GM10248 (cell line): Measurements from ENCODE around the gene SLF1.

Experiments
- CTCF ChIA-PET: fragments of 300-600 bp; sonication (Branson Sonifier 250); formaldehyde crosslinking; extraction: SDS; loops from one replicate; lab custom pipeline; 2021; ENCODE audit warnings: antibody characterized with exemption; lab: Yijun Ruan, JAX
- POLR2A ChIA-PET: fragments of 350-650 bp; sonication (Branson Sonifier 250); formaldehyde crosslinking; extraction: SDS; loops from one replicate; lab custom pipeline; 2020; ENCODE audit warnings: antibody characterized with exemption; lab: Yijun Ruan, JAX
- DNase-seq: peaks from one replicate; pipeline ENCODE4 v3.0.0; 2012; ENCODE audit errors: extremely low spot score
- CTCF ChIP-seq: IDR thresholded peaks from 2 replicates; pipeline ENCODE4 v1.5.1; 2012; ENCODE audit warnings: mild to moderate bottlenecking, low read depth; ENCODE audit errors: extremely low read depth, missing control alignments, control extremely low read depth

The SLF1 gene

GRCh38 chr5:94613583-94613982, 4.9 kb upstream of the SLF1 start:
- peak; percentile 14 for DNase-seq
- POLR2A ChIA-PET: no interaction called here
- CTCF ChIA-PET: interaction anchor here (0.8 to 1.0 kb wide), 2 partner anchors 79 to 180 kb away, joined by 3 read pairs; no protein-coding TSS in a partner anchor
- peak; percentile 28 for TF ChIP-seq CTCF

- no peak for DNase-seq
- ChIA-PET CTCF (interaction anchor here (0.8 to 1.5 kb wide), 3 partner anchors 28 to 124 kb away, joined by 3 read pairs; no protein-coding TSS in a partner anchor), POLR2A (no interaction called here)
- no peak for TF ChIP-seq CTCF
Measured at GRCh38 chr5:94614156-94614805, 4.2 kb upstream of the SLF1 start.

- no peak for DNase-seq
- ChIA-PET POLR2A (no interaction called here), CTCF (interaction anchor here (0.8 to 1.6 kb wide), 7 partner anchors 9 to 131 kb away, joined by 3 to 6 read pairs (median 3); no protein-coding TSS in a partner anchor)
- TF ChIP-seq CTCF: no peak
Measured at GRCh38 chr5:94615862-94616261, 2.6 kb upstream of the SLF1 start.

GRCh38 chr5:94618029-94618492, 408 bp upstream of the SLF1 start:
- no peak for DNase-seq
- ChIA-PET CTCF (interaction anchor here (1.5 kb wide), 1 partner anchor 16 kb away, joined by 3 read pairs; no protein-coding TSS in a partner anchor), POLR2A (no interaction called here)
- TF ChIP-seq CTCF: no peak

- no peak for DNase-seq
- ChIA-PET POLR2A (no interaction called here), CTCF (interaction anchor here (1.6 kb wide), 1 partner anchor 10 kb away, joined by 4 read pairs; no protein-coding TSS in a partner anchor)
- TF ChIP-seq CTCF: no peak
Measured at GRCh38 chr5:94620256-94620655, 1.8 kb downstream of the SLF1 start.

- CTCF ChIA-PET: interaction anchor here (1.5 to 1.6 kb wide), 2 partner anchors 8 to 10 kb away, joined by 4 read pairs; no protein-coding TSS in a partner anchor
- POLR2A ChIA-PET: no interaction called here
- no peak for DNase-seq
- no peak for TF ChIP-seq CTCF
Measured at GRCh38 chr5:94621763-94622162, 3.3 kb downstream of the SLF1 start.
